ENCODE measurements around the gene GJA9. TPM values are rescaled to one million over a fixed set of nuclear protein-coding genes. Genes with fewer than 3 reads are reported as not detected.

The GJA9 gene
- total RNA-seq, 1 experiment from 2014 or later, result 0.10 TPM

GRCh38 chr1:38852780-38853179 lies 28.6 kb downstream of the GJA9 start:
- CTCF ChIA-PET, result no interaction called here
- H3K36me3 ChIP-seq (ENCODE audit: control insufficient read depth, insufficient read depth, low read length), result peaks cover 42% of the 10 kb centered on the region
- intact Hi-C loops (cut with micrococcal nuclease; ENCODE audit: unreplicated experiment) (no loop called here), in situ Hi-C loops (cut with HindIII; ENCODE audit: low pct_unique_long_range_greater_than_20kb, low sequenced_read_pairs) (no loop called here)
- DNase-seq (ENCODE audit: low read depth, low spot score) (no peak), ATAC-seq (no peak)
- no TSS peak for BruUV-seq (replicated peaks)
- H3K27ac ChIP-seq (ENCODE audit: low read length), result no peak overlapping the region
- H3K4me1 ChIP-seq (ENCODE audit: control insufficient read depth, insufficient read depth, low read length), result peaks cover 6% of the 10 kb centered on the region
- H3K4me3 ChIP-seq (ENCODE audit: low read depth in 2 of 2, low read length in 2 of 2), result no peak overlapping the region
- H3K9me3 ChIP-seq (ENCODE audit: control insufficient read depth, insufficient read depth, low read depth, low read length), result no peaks in the 10 kb centered on the region
- no peaks in the 10 kb centered on the region for H3K27me3 ChIP-seq (ENCODE audit: control insufficient read depth, insufficient read depth, low read length)
- POLR2A ChIA-PET, result no interaction called here
- TF ChIP-seq REST (IDR thresholded peaks at IDR 0.05; ENCODE audit: insufficient read depth in 1 of 2, low read depth in 2 of 2, low read length in 1 of 2), result no peak
- TF ChIP-seq CTCF (IDR thresholded peaks at IDR 0.05), result no peak
- no peak for TF ChIP-seq SIN3A (IDR thresholded peaks at IDR 0.05; ENCODE audit: borderline replicate concordance, insufficient read depth, low read depth, low read length)
- TF ChIP-seq TCF7L2 (IDR thresholded peaks at IDR 0.05; ENCODE audit: low read depth, low read length), result no peak
- TF ChIP-seq POLR2AphosphoS5 (IDR thresholded peaks at IDR 0.05; ENCODE audit: low read depth, low read length), result no peak

GRCh38 chr1:38848071-38848470 lies 33.3 kb downstream of the GJA9 start:
- BruUV-seq (replicated peaks), result no TSS peak
- no peak for ATAC-seq
- Histone ChIP-seq H3K36me3 (ENCODE audit: control insufficient read depth, insufficient read depth, low read length) (peaks cover 23% of the 10 kb centered on the region), H3K4me3 (ENCODE audit: low read depth in 2 of 2, low read length in 2 of 2) (no peak overlapping the region), H3K4me1 (ENCODE audit: control insufficient read depth, insufficient read depth, low read length) (no peaks in the 10 kb centered on the region), H3K27ac (ENCODE audit: low read length) (no peak overlapping the region), H3K27me3 (ENCODE audit: control insufficient read depth, insufficient read depth, low read length) (no peaks in the 10 kb centered on the region), H3K9me3 (ENCODE audit: control insufficient read depth, insufficient read depth, low read depth, low read length) (no peaks in the 10 kb centered on the region)
- DNase-seq (ENCODE audit: low read depth, low spot score), result no peak
- in situ Hi-C loops (cut with HindIII; ENCODE audit: low pct_unique_long_range_greater_than_20kb, low sequenced_read_pairs) (no loop called here), intact Hi-C loops (cut with micrococcal nuclease; ENCODE audit: unreplicated experiment) (no loop called here)
- ChIA-PET POLR2A (interaction anchor here (0.6 kb wide), 1 partner anchor 23 kb away, joined by 5 read pairs; no protein-coding TSS in a partner anchor), CTCF (no interaction called here)
- no peak for TF ChIP-seq REST (IDR thresholded peaks at IDR 0.05; ENCODE audit: insufficient read depth in 1 of 2, low read depth in 2 of 2, low read length in 1 of 2)
- TF ChIP-seq SIN3A (IDR thresholded peaks at IDR 0.05; ENCODE audit: borderline replicate concordance, insufficient read depth, low read depth, low read length), result no peak
- TF ChIP-seq TCF7L2 (IDR thresholded peaks at IDR 0.05; ENCODE audit: low read depth, low read length), result no peak
- TF ChIP-seq CTCF (IDR thresholded peaks at IDR 0.05), result no peak
- no peak for TF ChIP-seq POLR2AphosphoS5 (IDR thresholded peaks at IDR 0.05; ENCODE audit: low read depth, low read length)

Measured in Panc1 (cell line).